HEK293T (cell line): ENCODE measurements around the gene ALDH2.
"Not testable (repeated sequence)": the region's sequence is repeated elsewhere in the genome, so short reads cannot be mapped to it uniquely, and the experiment has no call there.

Experiments used
- CTCF ChIA-PET: fragments of 350-600 bp; formaldehyde crosslinking; extraction: SDS; loops from one replicate; lab custom pipeline; 2021; ENCODE audit warnings: antibody characterized with exemption, inconsistent platforms; lab: Yijun Ruan, JAX
- POLR2A ChIA-PET: fragments of 350-600 bp; formaldehyde crosslinking; extraction: SDS; loops from one replicate; lab custom pipeline; 2020; ENCODE audit warnings: antibody characterized with exemption, inconsistent platforms; lab: Yijun Ruan, JAX
- DNase-seq: peaks from one replicate; pipeline ENCODE4 v3.0.0; 2012; ENCODE audit warnings: mixed read lengths; ENCODE audit errors: extremely low spot score
- ARNT ChIP-seq: fragments of 450-650 bp; IDR thresholded peaks from 2 replicates; pipeline ENCODE4 v1.6.1; 2017; ENCODE audit warnings: mild to moderate bottlenecking
- BHLHE40 ChIP-seq: fragments of 450-650 bp; IDR thresholded peaks from 2 replicates; pipeline ENCODE4 v1.6.1; 2016; ENCODE audit warnings: mild to moderate bottlenecking, moderate library complexity, borderline replicate concordance
- CTBP1 ChIP-seq: fragments of 450-650 bp; IDR thresholded peaks from 2 replicates; pipeline ENCODE4 v1.6.1; 2016; ENCODE audit warnings: borderline replicate concordance
- ELF4 ChIP-seq: fragments of 450-650 bp; IDR thresholded peaks from 2 replicates; pipeline ENCODE4 v1.6.1; 2017; ENCODE audit warnings: antibody characterized with exemption
- FOXA1 ChIP-seq: fragments of 450-650 bp; IDR thresholded peaks from 2 replicates; pipeline ENCODE4 v1.6.1; 2016; ENCODE audit warnings: mild to moderate bottlenecking
- FOXK2 ChIP-seq: fragments of 450-650 bp; IDR thresholded peaks from 2 replicates; pipeline ENCODE4 v1.6.1; 2016; ENCODE audit warnings: mild to moderate bottlenecking
- FOXM1 ChIP-seq: fragments of 450-650 bp; IDR thresholded peaks from 2 replicates; pipeline ENCODE4 v1.6.1; 2017; ENCODE audit warnings: mild to moderate bottlenecking, borderline replicate concordance
- HDGF ChIP-seq: fragments of 450-650 bp; IDR thresholded peaks from 2 replicates; pipeline ENCODE4 v1.6.1; 2017; ENCODE audit warnings: antibody characterized with exemption, borderline replicate concordance
- L3MBTL2 ChIP-seq: fragments of 450-650 bp; conservative IDR thresholded peaks from 2 replicates; pipeline ENCODE4 v1.6.1; 2016; ENCODE audit warnings: mild to moderate bottlenecking
- LEF1 ChIP-seq: fragments of 450-650 bp; IDR thresholded peaks from 2 replicates; pipeline ENCODE4 v1.6.1; 2017; ENCODE audit warnings: mild to moderate bottlenecking, borderline replicate concordance
- NFRKB ChIP-seq: fragments of 450-650 bp; IDR thresholded peaks from 2 replicates; pipeline ENCODE4 v1.6.1; 2016; ENCODE audit warnings: mild to moderate bottlenecking, moderate library complexity
- PKNOX1 ChIP-seq: fragments of 450-650 bp; IDR thresholded peaks from 2 replicates; pipeline ENCODE4 v1.6.1; 2016
- SP1 ChIP-seq: fragments of 450-650 bp; IDR thresholded peaks from 2 replicates; pipeline ENCODE4 v1.6.1; 2017
- SUZ12 ChIP-seq: fragments of 450-650 bp; IDR thresholded peaks from 2 replicates; pipeline ENCODE4 v1.6.1; 2016; ENCODE audit warnings: mild to moderate bottlenecking
- TARDBP ChIP-seq: fragments of 450-650 bp; IDR thresholded peaks from 2 replicates; pipeline ENCODE4 v1.6.1; 2016
- ZNF384 ChIP-seq: fragments of 450-650 bp; IDR thresholded peaks from 2 replicates; pipeline ENCODE4 v1.6.1; 2016

Gene ALDH2

GRCh38 chr12:111834740-111835386, 68.1 kb downstream of the ALDH2 start:
- CTCF ChIA-PET, DNase-seq, POLR2A ChIA-PET: not testable (repeated sequence)
- TF ChIP-seq HDGF: 0 out of 2 replicates have a peak, but pooled peaks have one; percentile 27
- peak; percentile 25; the same call in 1 of the 2 replicates for TF ChIP-seq PKNOX1
- TF ChIP-seq FOXK2: 0 out of 2 replicates have a peak, but pooled peaks have one; percentile 58
- 0 out of 2 replicates have a peak, but pooled peaks have one; percentile 35 for TF ChIP-seq L3MBTL2

- POLR2A ChIA-PET: interaction anchor here (0.9 kb wide), 1 partner anchor 9 kb away, joined by 3 read pairs; no protein-coding TSS in a partner anchor
Measured at GRCh38 chr12:111835531-111836181, 68.9 kb downstream of the ALDH2 start.

GRCh38 chr12:111838353-111838752, 71.6 kb downstream of the ALDH2 start:
- ChIA-PET POLR2A (no interaction called here), CTCF (no interaction called here)
- DNase-seq: no peak
- no peak for TF ChIP-seq LEF1
- no peak for TF ChIP-seq BHLHE40
- no peak for TF ChIP-seq ZNF384
- TF ChIP-seq FOXM1: no peak
- no peak for TF ChIP-seq HDGF
- TF ChIP-seq ELF4: no peak
- TF ChIP-seq PKNOX1: no peak
- TF ChIP-seq FOXA1: no peak
- no peak for TF ChIP-seq ARNT
- TF ChIP-seq L3MBTL2: no peak
- TF ChIP-seq TARDBP: no peak
- TF ChIP-seq NFRKB: no peak
- TF ChIP-seq FOXK2: no peak
- TF ChIP-seq SP1: no peak
- no peak for TF ChIP-seq CTBP1
- TF ChIP-seq SUZ12: no peak

More at GRCh38 chr12:111835531-111836181, 68.9 kb downstream of the ALDH2 start:
- DNase-seq: not testable (repeated sequence)
- CTCF ChIA-PET: interaction anchor here (0.6 kb wide), 1 partner anchor 169 kb away, joined by 4 read pairs; no protein-coding TSS in a partner anchor

GRCh38 chr12:111840807-111841206, 74.1 kb downstream of the ALDH2 start:
- CTCF ChIA-PET: no interaction called here
- POLR2A ChIA-PET: interaction anchor here (0.8 to 1.3 kb wide), 4 partner anchors 14 to 86 kb away, joined by 3 to 5 read pairs (median 3); no protein-coding TSS in a partner anchor
- no peak for TF ChIP-seq FOXM1
- TF ChIP-seq ARNT: no peak
- no peak for TF ChIP-seq BHLHE40
- TF ChIP-seq FOXA1: no peak
- TF ChIP-seq L3MBTL2: no peak
- TF ChIP-seq PKNOX1: no peak
- TF ChIP-seq SUZ12: no peak
- TF ChIP-seq LEF1: no peak
- DNase-seq: no peak

GRCh38 chr12:111841236-111841749, 74.6 kb downstream of the ALDH2 start:
- no peak for TF ChIP-seq HDGF
- TF ChIP-seq FOXA1: no peak
- TF ChIP-seq SP1: no peak
- TF ChIP-seq ZNF384: no peak
- no peak for TF ChIP-seq CTBP1
- no peak for TF ChIP-seq FOXM1
- DNase-seq: no peak
- ChIA-PET CTCF (interaction anchor here (0.6 kb wide), 1 partner anchor 444 kb away, joined by 3 read pairs; no protein-coding TSS in a partner anchor), POLR2A (interaction anchor here (0.8 to 1.8 kb wide), 7 partner anchors 10 to 286 kb away, joined by 3 to 7 read pairs (median 3); no protein-coding TSS in a partner anchor)
